ENCODE data around the gene PALS2. TPM values are rescaled to one million over a fixed set of nuclear protein-coding genes. Genes with fewer than 3 reads are reported as not detected.

Gene PALS2
- polyA plus RNA-seq = 1 to 10 TPM; 3.8 to 7.0 (median 4.4) TPM

DNA sequence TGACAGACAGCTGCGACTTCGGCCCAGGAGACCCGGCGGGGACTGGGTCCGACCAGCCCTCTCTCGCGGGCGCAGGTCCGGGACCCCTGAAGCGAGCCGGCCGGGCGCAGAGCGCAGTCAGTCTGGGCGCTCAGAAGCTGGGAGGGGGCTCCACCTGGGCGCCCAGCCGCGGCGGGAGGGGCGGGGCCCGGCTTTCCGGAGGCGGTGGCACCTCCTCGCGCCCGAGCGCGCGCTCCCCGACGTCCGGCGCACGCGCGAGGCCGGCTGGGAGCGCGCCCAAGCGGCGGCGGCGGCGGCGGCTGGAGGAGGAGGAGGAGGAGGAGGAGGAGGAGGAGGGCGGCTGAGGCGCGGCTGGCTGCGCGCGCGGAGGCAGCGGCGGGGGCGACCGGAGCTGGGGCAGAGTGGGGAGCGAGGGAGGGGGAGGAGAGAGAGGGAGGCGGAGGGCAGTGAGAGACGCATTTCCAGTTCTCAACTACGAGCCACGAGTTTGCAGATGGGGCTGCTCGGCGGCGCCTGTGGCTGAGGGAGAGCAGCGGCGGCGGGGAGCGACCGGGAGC, at the start of gene PALS2:
PALS2 (plus strand) TSS at position 456 of the 557 bp plus-strand sequence. CDS start 50,216 bp downstream, outside the sequence.
- H3K27ac ChIP-seq (ENCODE audit: low read depth, low read length) = no peak within 1 kb of the TSS
- 0 to 1% (median 1%) methylated on average over 38 to 58 of the region's 69 CpGs for WGBS, 3 donors

GRCh38 chr7:24531255-24531654, 42.0 kb upstream of the PALS2 start:
- 76 to 82% (median 78%) methylated on average over 4 of the region's 4 CpGs for WGBS, 3 donors
- H3K27ac ChIP-seq (ENCODE audit: low read depth, low read length) = no peak overlapping the region

- WGBS, 3 donors = 68 to 84% (median 71%) methylated on average over 2 of the region's 2 CpGs
These were observed 36.6 kb upstream of the PALS2 start for GRCh38 chr7:24536682-24537081.

DNA sequence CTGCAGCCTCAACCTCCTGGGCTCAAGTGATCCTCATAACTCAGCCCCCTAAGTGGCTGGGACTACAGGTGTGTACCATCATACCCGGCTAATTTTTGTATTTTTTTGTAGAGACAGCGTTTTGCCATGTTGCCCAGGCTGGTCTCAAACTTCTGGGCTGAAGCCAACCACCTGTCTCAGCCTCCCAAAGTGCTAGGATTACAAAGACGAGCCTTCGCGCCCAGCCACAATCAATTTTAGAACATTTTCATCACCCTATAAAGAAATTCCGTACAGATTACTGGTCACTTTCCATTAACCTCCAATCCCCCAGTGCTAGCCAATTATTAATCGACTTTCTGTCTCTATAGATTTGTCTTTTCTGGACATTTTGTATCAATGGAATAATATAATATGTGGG, 32.3 kb upstream of the PALS2 start:
- 68 to 86% (median 80%) methylated on average over 7 of the region's 7 CpGs for WGBS, 3 donors

More at GRCh38 chr7:24536682-24537081, 36.6 kb upstream of the PALS2 start:
- H3K27ac ChIP-seq (ENCODE audit: low read depth, low read length) = no peak overlapping the region

GRCh38 chr7:24545215-24545614, 28.0 kb upstream of the PALS2 start:
- H3K27ac ChIP-seq (ENCODE audit: low read depth, low read length) = no peak overlapping the region

More for the DNA sequence above, 32.3 kb upstream of the PALS2 start:
- H3K27ac ChIP-seq (ENCODE audit: low read depth, low read length) = no peak overlapping the region

GRCh38 chr7:24548390-24548789, 24.9 kb upstream of the PALS2 start:
- H3K27ac ChIP-seq (ENCODE audit: low read depth, low read length) = no peak overlapping the region

DNA sequence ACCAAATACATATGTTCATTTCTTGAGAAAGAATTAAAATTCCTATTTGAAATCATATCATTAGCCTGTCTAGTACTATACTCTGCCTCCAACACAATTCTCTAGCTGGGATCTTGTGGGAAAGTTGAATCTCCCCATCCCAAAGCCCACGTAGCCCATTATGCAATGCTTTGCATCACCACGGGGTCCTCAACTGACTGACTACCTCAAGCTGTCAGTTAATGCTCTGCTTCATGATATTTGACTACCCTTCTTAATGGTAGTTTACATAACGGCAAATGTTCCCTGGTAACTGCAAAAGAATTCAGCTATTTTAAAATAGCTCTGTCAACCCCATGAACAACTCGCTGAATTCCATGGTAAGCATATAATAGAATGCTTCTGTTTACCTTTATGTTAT, 23.3 kb upstream of the PALS2 start:
- WGBS, 3 donors = 46 to 61% (median 52%) methylated on average over 4 of the region's 4 CpGs
- no peak overlapping the region for H3K27ac ChIP-seq (ENCODE audit: low read depth, low read length)

- H3K27ac ChIP-seq (ENCODE audit: low read depth, low read length) = no peak overlapping the region
These were observed 18.1 kb upstream of the PALS2 start for GRCh38 chr7:24555184-24555583.

- no peak overlapping the region for H3K27ac ChIP-seq (ENCODE audit: low read depth, low read length)
- 77 to 82% (median 80%) methylated on average over 5 of the region's 5 CpGs for WGBS, 3 donors
These were observed 17.5 kb upstream of the PALS2 start for GRCh38 chr7:24555719-24556118.

DNA sequence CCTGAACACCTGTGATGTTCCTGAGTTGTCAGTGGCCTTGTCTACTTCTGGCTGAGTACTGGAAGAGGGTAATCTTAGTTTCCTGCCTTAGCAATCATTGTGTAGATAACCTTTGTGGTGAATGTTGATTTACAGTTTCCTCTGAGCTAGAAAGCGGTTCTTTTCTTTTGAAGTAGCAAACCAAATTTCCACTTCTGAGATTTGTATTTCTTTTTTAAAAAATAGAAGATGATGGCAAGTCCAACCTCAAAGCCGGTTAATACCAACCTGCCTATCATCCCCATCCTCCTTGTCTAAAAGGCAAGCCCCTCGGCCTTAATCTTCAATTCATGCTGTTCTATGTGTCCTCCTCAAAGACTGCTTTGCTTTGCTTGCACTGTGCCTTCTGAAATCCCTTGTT, 12.5 kb upstream of the PALS2 start:
- no peak overlapping the region for H3K27ac ChIP-seq (ENCODE audit: low read depth, low read length)
- 50 to 87% (median 71%) methylated on average over 3 of the region's 3 CpGs for WGBS, 3 donors

DNA sequence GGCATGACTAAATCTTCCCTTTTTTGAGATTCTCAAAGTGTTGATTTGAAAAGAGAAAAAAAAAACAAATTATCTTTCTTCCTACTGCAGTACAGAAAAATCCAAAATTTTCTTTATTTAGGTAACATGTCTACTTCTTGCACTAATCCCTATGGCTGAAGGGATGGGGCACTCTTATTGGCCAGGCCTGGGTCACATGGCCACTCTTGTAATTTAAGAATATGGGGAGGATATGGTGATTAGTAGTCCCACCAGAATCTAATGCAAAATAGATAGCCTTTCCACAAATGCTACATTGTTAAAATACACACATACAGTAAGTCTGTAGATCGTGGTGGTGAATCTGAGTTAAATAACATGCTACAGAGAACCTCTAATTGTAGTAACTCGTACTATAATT, 7.0 kb upstream of the PALS2 start:
- WGBS, 3 donors = 77 to 91% (median 83%) methylated on average over 2 of the region's 2 CpGs

GRCh38 chr7:24570983-24571382, 2.3 kb upstream of the PALS2 start:
- no peak overlapping the region for H3K27ac ChIP-seq (ENCODE audit: low read depth, low read length)
- 48 to 66% (median 63%) methylated on average over 2 of the region's 2 CpGs for WGBS, 3 donors

More for the DNA sequence above, 7.0 kb upstream of the PALS2 start:
- H3K27ac ChIP-seq (ENCODE audit: low read depth, low read length) = no peak overlapping the region

- WGBS, 3 donors = 56 to 70% (median 58%) methylated on average over 4 of the region's 4 CpGs
- no peak overlapping the region for H3K27ac ChIP-seq (ENCODE audit: low read depth, low read length)
These were observed 1.2 kb upstream of the PALS2 start for GRCh38 chr7:24572016-24572392.

GRCh38 chr7:24572393-24572996, 757 bp upstream of the PALS2 start:
- H3K27ac ChIP-seq (ENCODE audit: low read depth, low read length) = no peak overlapping the region
- 2 to 5% (median 3%) methylated on average over 16 of the region's 16 CpGs for WGBS, 3 donors

DNA sequence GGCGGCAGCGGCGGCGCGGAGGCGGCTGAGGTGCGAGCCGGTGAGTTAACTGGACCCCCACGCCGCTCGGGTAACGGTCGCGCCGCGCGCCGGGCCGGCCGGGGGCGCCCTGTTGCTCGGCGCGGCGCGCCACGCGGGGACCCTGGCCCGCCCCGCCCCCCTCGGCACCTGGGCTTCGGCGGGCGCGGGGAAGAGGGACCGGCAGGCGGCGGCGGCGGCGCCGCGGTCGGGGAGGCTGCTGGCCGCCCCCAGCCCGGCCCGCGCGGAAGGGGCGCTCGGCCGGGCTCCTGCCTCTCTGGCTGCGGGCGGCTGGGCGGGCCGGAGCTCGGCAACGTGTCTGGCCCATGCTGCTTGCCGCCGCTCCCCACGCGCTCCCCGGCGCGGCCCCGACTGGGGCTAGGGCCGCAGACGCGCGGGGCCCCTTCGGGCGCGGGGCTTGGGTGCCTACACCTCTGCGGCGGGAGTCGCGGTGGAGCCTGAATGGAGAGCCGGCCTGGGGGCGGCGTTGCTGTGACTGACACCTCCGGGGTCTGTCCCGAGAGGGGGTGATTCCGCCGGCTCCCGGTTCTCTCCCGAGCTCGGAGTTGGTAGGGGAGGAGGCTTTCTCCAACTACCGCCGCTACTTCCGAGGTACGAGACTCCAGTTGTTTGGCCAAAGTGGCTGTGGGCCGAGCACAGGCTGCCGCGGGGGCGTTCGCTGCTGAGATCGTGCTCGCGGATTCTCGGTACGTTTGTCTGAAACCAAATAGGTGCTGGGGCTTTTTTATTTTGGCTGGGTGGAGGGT, 494 bp downstream of the PALS2 start:
- WGBS, 3 donors = 0% methylated on average over 55 to 99 of the region's 101 CpGs
- no peak overlapping the region for H3K27ac ChIP-seq (ENCODE audit: low read depth, low read length)

- 8 to 15% (median 10%) methylated on average over 11 of the region's 11 CpGs for WGBS, 3 donors
- H3K27ac ChIP-seq (ENCODE audit: low read depth, low read length) = no peak overlapping the region
These were observed 1.1 kb downstream of the PALS2 start for GRCh38 chr7:24574386-24574785.

DNA sequence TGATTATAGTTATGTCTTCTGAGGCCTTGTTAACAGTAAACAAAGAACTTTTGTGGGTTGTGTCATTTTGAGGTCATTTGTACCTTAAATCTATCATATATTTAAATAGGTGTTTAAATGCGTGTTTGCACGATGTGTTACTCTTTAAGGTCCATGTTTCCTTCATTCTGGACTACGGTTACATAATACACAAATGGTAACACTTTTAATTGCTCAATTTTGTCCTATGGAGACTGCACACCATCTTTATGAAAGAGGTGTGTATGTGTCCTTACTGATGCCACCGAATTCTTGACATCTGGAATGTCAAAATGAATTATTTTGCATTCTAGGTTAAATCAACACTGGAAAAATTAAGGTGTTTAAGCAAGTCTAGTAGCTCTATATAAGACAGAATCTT, 1.7 kb downstream of the PALS2 start:
- H3K27ac ChIP-seq (ENCODE audit: low read depth, low read length) = no peak overlapping the region
- WGBS, 3 donors = 58 to 86% (median 75%) methylated on average over 4 of the region's 4 CpGs

DNA sequence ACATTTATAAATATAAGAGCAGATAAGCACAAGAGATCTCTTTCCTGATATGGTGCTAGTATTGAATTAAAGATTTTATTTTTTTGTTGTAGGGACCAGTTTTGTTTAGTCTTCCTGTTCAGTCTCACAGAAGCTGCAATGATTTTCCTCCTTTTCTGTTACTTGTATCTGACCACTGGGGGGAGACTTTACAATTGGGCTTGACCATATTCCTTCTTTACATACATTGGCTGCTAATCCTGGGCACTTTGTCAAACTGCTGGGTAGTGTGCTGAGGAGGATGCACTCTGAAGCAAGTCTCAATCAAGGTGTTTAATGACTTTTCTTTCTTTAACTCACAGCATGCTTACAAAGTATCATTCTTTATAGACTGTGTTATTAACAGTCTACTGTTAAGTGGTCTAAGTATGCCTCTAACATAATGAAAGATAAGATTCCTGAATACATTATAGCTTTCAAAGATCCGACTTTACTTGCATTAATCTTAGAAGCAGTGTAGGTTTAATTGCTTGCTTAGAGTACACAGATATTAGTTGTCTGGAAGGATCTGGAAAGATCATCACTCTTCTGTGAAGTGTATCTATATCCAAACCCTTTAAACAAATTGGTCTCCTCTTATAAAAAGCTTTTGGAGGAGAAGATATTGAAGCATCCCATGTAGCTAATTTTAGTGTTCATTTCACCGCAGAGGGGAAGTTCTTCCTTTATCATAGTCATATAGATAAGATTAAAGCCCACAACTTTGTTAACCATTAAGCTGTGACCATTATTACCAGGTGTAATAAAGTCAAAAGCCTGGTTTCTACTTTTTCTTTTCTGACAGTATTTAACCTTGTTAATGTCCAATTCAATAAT, 3.1 kb downstream of the PALS2 start:
- 23 to 42% (median 34%) methylated on average over 2 of the region's 2 CpGs for WGBS, 3 donors
- no peak overlapping the region for H3K27ac ChIP-seq (ENCODE audit: low read depth, low read length)

GRCh38 chr7:24578052-24578451, 4.8 kb downstream of the PALS2 start:
- no peak overlapping the region for H3K27ac ChIP-seq (ENCODE audit: low read depth, low read length)
- 89 to 96% (median 91%) methylated on average over 3 of the region's 3 CpGs for WGBS, 3 donors
